H7 (cell line): ENCODE measurements around the gene TXLNG. TPM values are rescaled to one million over a fixed set of nuclear protein-coding genes. Genes with fewer than 3 reads are reported as not detected.
"Not testable (repeated sequence)": the region's sequence is repeated elsewhere in the genome, so short reads cannot be mapped to it uniquely, and the experiment has no call there.

Experiments used
- DNase-seq: peaks from one replicate; pipeline ENCODE4 v3.0.0; 2012
- H3K27me3 ChIP-seq: 2 replicates; pipeline ENCODE4 v1.6.0; 2011; ENCODE audit warnings: mild to moderate bottlenecking, low read length; ENCODE audit not compliant: control insufficient read depth, insufficient read depth
- H3K36me3 ChIP-seq: replicated peaks from 2 replicates; pipeline ENCODE4 v1.5.1; 2011; ENCODE audit warnings: low read length; ENCODE audit not compliant: control insufficient read depth, insufficient read depth
- H3K4me3 ChIP-seq: 2 replicates; pipeline ENCODE4 v1.5.1; 2011; ENCODE audit warnings: low read depth, mild to moderate bottlenecking, control low read depth, low read length, moderate library complexity; ENCODE audit not compliant: insufficient read depth
- total RNA-seq: library from RNA; depleted of rRNA; stranded (reverse); fragments of >200 nt; shearing (Covaris generic); gene quantifications from 2 replicates; pipeline ENCODE4 v1.2.3, GENCODE V29; 2014; rRNA removed

Gene TXLNG
- total RNA-seq = 35.6 and 43.2 TPM in 2 replicates

- Histone ChIP-seq H3K27me3 (no peaks in the 10 kb centered on the region), H3K36me3 (peaks cover 4% of the 10 kb centered on the region), H3K4me3 (peak within 1 kb of the TSS; percentile 95)
- DNase-seq = peak; percentile 99
Measured at GRCh38 chrX:16786139-16786790, at the start of gene TXLNG. TSS of gene TXLNG (plus strand) at chrX:16786466. CDS start at chrX:16786488, 22 bp downstream.

- no peak for DNase-seq
- H3K27me3 ChIP-seq = no peaks in the 10 kb centered on the region
- no peak overlapping the region for H3K4me3 ChIP-seq
- H3K36me3 ChIP-seq = peaks cover 26% of the 10 kb centered on the region
Measured at GRCh38 chrX:16737024-16737423, 49.2 kb upstream of the TXLNG start.

- peaks cover 40% of the 10 kb centered on the region for H3K36me3 ChIP-seq
- DNase-seq = no peak
- H3K27me3 ChIP-seq = no peaks in the 10 kb centered on the region
- H3K4me3 ChIP-seq = no peak overlapping the region
Measured at GRCh38 chrX:16739574-16739973, 46.7 kb upstream of the TXLNG start.

DNA sequence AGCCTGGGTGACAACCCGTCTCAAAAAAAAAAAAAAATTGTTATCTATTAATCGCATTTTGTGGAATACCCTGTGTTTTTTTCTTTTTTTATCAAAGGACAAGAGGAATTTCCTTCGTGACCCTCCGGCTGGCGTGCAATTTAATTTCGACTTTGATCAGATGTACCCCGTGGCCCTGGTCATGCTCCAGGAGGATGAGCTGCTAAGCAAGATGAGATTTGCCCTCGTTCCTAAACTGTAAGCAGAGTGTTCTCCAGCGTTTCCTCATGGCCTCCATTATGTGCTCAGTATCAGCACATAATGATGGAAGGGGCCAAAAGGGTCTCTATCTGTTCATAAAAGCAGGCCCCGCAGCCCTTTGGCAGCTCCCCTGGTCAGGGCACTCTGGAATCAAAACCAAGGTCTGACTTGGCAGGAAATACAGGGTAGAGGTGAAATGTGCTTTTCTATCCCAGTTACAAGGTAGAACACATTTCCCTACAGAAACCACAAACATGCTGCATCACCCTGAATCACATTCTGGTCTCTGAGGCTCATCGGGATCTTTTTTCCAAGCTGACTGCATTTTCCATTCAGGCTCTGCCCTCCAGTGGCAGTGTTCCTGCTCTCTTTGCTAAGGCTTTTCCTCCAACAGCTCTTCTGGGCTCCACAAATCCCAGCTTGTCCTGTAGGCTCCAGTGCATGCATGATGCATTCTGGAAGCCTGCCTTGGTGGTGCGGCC is 42.5 kb upstream of the TXLNG start:
- H3K27me3 ChIP-seq = no peaks in the 10 kb centered on the region
- H3K36me3 ChIP-seq = peaks cover 39% of the 10 kb centered on the region
- no peak overlapping the region for H3K4me3 ChIP-seq
- DNase-seq = no peak

GRCh38 chrX:16745102-16745501 is 41.2 kb upstream of the TXLNG start:
- peaks cover 39% of the 10 kb centered on the region for H3K36me3 ChIP-seq
- H3K4me3 ChIP-seq = no peak overlapping the region
- no peaks in the 10 kb centered on the region for H3K27me3 ChIP-seq
- DNase-seq = no peak

GRCh38 chrX:16745659-16746058 is 40.6 kb upstream of the TXLNG start:
- Histone ChIP-seq H3K36me3 (peaks cover 41% of the 10 kb centered on the region), H3K4me3 (no peak overlapping the region), H3K27me3 (no peaks in the 10 kb centered on the region)
- DNase-seq = no peak

DNA sequence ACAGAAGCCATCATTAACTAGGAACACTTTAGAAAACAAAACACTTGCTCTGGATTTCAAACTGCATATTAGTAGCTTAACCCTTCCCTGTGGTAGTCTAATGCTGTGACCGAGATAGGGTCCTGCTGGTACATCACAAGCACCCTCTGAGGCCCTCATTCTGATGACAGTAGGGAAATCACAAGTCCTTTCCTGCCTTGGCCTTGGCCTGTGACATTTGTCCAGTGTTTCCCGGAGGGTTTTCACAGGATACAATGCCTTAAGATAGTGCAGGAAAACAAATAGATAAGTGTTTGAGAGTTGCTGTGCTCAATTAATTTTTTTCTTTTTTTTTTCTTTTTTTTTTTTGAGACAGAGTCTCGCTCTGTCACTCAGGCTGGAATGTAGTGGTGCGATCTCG is 37.8 kb upstream of the TXLNG start:
- Histone ChIP-seq H3K36me3 (peaks cover 38% of the 10 kb centered on the region), H3K27me3 (no peaks in the 10 kb centered on the region), H3K4me3 (no peak overlapping the region)
- no peak for DNase-seq

DNA sequence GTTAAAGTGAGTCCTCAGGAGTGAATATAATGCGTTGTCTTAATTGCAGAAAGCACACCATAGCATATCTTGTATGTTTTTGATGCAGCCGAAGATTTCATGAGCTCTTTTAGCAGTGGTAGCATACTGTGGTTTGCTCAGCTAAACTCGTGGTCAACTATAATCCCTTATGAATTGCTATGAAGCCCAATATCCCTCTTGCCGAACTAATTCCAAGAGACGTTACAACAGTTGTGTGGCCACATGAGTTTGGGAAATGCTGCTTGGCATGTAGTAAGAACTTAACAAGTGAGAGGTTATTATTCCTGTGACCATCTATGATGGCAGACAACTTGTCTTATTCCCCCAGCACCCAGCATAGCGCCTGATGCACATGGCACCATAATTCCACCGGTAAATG is 36.1 kb upstream of the TXLNG start:
- DNase-seq = no peak
- Histone ChIP-seq H3K36me3 (peaks cover 30% of the 10 kb centered on the region), H3K27me3 (no peaks in the 10 kb centered on the region), H3K4me3 (no peak overlapping the region)

DNA sequence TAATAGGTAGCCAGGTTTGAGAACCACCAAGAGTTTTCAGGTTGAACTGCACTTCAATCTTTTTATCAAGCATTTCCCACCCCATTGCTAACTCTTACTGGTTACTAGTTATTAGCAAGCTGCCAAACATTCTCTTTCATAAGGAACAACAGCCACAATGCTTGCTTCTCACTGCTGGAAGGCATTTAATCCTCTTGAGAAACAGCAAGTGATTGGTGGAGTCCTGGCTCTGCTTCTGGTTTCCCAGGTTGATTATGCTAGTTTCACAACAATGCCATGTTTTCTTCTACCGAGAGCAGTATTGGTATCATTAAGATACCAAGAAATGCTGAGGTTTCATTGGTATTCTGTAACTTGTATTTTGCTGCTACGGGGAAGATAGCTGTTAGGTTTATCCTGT is 32.2 kb upstream of the TXLNG start:
- Histone ChIP-seq H3K27me3 (no peaks in the 10 kb centered on the region), H3K36me3 (peaks cover 33% of the 10 kb centered on the region), H3K4me3 (no peak overlapping the region)
- DNase-seq = no peak

DNA sequence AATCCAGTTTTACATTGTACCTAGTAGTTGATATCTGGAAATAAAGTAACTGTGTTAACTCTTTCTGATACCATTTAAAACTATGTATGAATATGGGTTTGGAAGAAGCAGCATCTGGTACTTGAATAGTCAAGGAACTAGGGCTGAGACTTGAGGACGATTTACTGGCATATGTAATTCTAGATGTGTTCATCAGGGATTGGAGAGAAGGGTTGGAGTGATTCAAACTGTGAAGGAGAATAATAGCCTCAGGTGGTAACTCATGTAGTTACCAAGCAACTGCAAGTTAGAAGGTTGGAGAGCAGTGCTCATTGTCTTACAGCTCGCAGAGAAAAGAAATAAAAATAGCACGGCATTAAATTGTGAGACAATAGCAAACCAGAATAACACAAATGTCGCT is 29.5 kb upstream of the TXLNG start:
- H3K36me3 ChIP-seq = peaks cover 30% of the 10 kb centered on the region
- H3K4me3 ChIP-seq = no peak overlapping the region
- no peaks in the 10 kb centered on the region for H3K27me3 ChIP-seq
- DNase-seq = no peak

GRCh38 chrX:16761500-16761899 is 24.8 kb upstream of the TXLNG start:
- DNase-seq, H3K4me3 ChIP-seq, H3K27me3 ChIP-seq: not testable (repeated sequence)
- H3K36me3 ChIP-seq = peaks cover 13% of the 10 kb centered on the region

DNA sequence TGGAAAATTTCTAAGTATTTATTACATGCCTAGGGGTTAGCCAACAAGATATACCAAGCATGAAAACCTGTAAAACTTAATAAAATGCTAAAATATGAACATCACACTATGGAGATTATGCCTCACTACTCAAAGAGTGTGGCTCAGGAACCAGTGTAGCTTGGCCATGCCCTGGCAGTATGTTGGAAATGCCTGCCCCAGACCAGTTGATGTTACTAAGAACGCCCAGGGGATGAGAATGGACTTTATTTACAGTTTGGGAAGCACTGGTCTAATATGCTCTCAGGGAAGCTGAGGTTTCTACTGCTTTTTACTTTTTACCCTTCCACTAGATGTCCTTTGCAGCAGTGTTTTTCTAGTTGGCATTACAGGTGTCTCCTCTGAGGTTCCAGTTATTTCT is 23.7 kb upstream of the TXLNG start:
- no peak overlapping the region for H3K4me3 ChIP-seq

DNA sequence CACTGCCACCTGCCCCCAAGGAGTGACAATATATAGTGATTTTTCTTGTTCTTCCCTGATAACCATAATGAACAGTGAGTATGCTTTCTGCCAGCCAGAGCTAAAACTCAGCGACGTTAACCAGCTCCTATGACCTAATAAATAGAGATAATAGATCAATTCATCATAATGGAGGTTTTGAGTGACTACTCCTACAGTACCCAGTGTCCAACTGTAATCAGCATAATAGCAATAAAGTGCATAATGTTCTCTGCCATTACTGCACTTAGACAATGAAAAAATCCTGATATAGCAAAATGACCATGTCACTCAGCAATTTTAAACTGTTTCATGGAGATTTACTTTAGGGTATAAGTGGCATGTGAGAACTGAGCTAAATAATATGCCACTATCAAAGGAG is 20.7 kb upstream of the TXLNG start:
- DNase-seq = no peak
- Histone ChIP-seq H3K4me3 (no peak overlapping the region), H3K27me3 (no peaks in the 10 kb centered on the region), H3K36me3 (no peaks in the 10 kb centered on the region; the same call in 1 of the 2 replicates)

More for the DNA sequence above, 23.7 kb upstream of the TXLNG start:
- Histone ChIP-seq H3K36me3 (peaks cover 7% of the 10 kb centered on the region), H3K27me3 (no peaks in the 10 kb centered on the region)
- DNase-seq = no peak

- H3K36me3 ChIP-seq = no peaks in the 10 kb centered on the region
- H3K4me3 ChIP-seq = no peak overlapping the region
Measured at GRCh38 chrX:16770970-16771482, 15.2 kb upstream of the TXLNG start.

More at GRCh38 chrX:16770970-16771482, 15.2 kb upstream of the TXLNG start:
- H3K27me3 ChIP-seq = no peaks in the 10 kb centered on the region
- DNase-seq = no peak
